Esophagus squamous epithelium (tissue), 5 donors: ENCODE results near the gene OR52E4. TPM values are rescaled to one million over a fixed set of nuclear protein-coding genes. Genes with fewer than 3 reads are reported as not detected.

ENCODE experiments used
- DNase-seq: peaks from one replicate; lab custom pipeline; 2025; lab: John Stamatoyannopoulos, UW
- H3K27ac ChIP-seq, 4 donors: fragments of 200-600 bp; sonication (generic); one replicate each; pipeline ENCODE4 v1.5.1; 2016 to 2019; ENCODE audit warnings: mild to moderate bottlenecking in 1 of 4
- H3K27me3 ChIP-seq, 4 donors: fragments of 200-600 bp; sonication (generic); 1 replicate in 3 of 4; 2 replicates in 1 of 4; pipeline versions ENCODE4 v1.5.1 to v1.6.0; 2017 to 2021; ENCODE audit warnings: antibody characterized with exemption in 1 of 4
- H3K36me3 ChIP-seq, 3 donors: fragments of 200-600 bp; sonication (generic); one replicate each; pipeline ENCODE4 v1.5.1; 2016 to 2019
- H3K4me1 ChIP-seq, 3 donors: fragments of 200-600 bp; sonication (generic); one replicate each; pipeline ENCODE4 v1.5.1; 2017 to 2019
- H3K4me3 ChIP-seq, 4 donors: fragments of 200-600 bp; sonication (generic); 1 replicate in 3 of 4; 2 replicates in 1 of 4; pipeline ENCODE4 v1.5.1; 2016 to 2019; ENCODE audit warnings: mild to moderate bottlenecking in 2 of 4, moderate library complexity in 1 of 4
- H3K9me3 ChIP-seq, 3 donors: fragments of 200-600 bp; sonication (generic); one replicate each; pipeline ENCODE4 v1.5.1; 2016 to 2019
- CTCF ChIP-seq, 6 experiments: fragments of 450-650 bp in 4 of 6; fragments of 200-600 bp in 2 of 6; sonication (generic) in 2 of 6; IDR thresholded peaks; one replicate each; pipeline ENCODE4 v1.5.1; 2016 to 2019; ENCODE audit warnings: antibody characterized with exemption in 6 of 6, mild to moderate bottlenecking in 4 of 6, moderate library complexity in 4 of 6
- POLR2A ChIP-seq, 4 donors: fragments of 450-650 bp; IDR thresholded peaks; one replicate each; pipeline ENCODE4 v1.6.1; 2017; ENCODE audit warnings: antibody characterized with exemption in 4 of 4, mild to moderate bottlenecking in 4 of 4, moderate library complexity in 3 of 4
- WGBS, 2 donors: methylation state at CpG; one replicate each; pipeline ENCODE4 v1.1.5; 2018; 5-methylcytosine and 5-hydroxymethylcytosine counted together
- intact Hi-C: fragments of 100-400 bp; cut with DNase I; formaldehyde crosslinking; loops from one replicate; pipeline ENCODE4 v1.15.0; 2022
- total RNA-seq, 4 donors: library from RNA; depleted of rRNA; stranded (reverse); fragments of >200 nt; gene quantifications; one replicate each; pipeline ENCODE4 v1.1.0, GENCODE V29; 2016
- donor health status: DM: yes; HTN: yes; CAD: no.

Gene OR52E4
- total RNA-seq, 4 donors from 2014 or later = not detected

- no peak for DNase-seq
- H3K27ac ChIP-seq = no peak overlapping the region
- WGBS, 2 donors = 28 to 43% methylated on average over 1 of the region's 1 CpG
- H3K36me3 ChIP-seq = no peaks in the 10 kb centered on the region
- intact Hi-C loops = no loop called here
- H3K4me3 ChIP-seq = no peak overlapping the region
- H3K9me3 ChIP-seq = no peaks in the 10 kb centered on the region
- TF ChIP-seq CTCF (IDR thresholded peaks at IDR 0.05) = no peak
- TF ChIP-seq POLR2A (IDR thresholded peaks at IDR 0.05) = no peak
- H3K27me3 ChIP-seq = no peaks in the 10 kb centered on the region
- H3K4me1 ChIP-seq = no peaks in the 10 kb centered on the region
Measured at GRCh38 chr11:5846701-5847100, 33.7 kb upstream of the OR52E4 start.

GRCh38 chr11:5847711-5848110, 32.7 kb upstream of the OR52E4 start:
- no peak for TF ChIP-seq POLR2A (IDR thresholded peaks at IDR 0.05)
- TF ChIP-seq CTCF (IDR thresholded peaks at IDR 0.05) = no peak
- H3K27me3 ChIP-seq = no peaks in the 10 kb centered on the region
- no peak overlapping the region for H3K4me3 ChIP-seq
- H3K4me1 ChIP-seq = no peaks in the 10 kb centered on the region
- H3K9me3 ChIP-seq = no peaks in the 10 kb centered on the region
- H3K36me3 ChIP-seq = no peaks in the 10 kb centered on the region
- intact Hi-C loops = no loop called here
- DNase-seq = no peak
- no peak overlapping the region for H3K27ac ChIP-seq

- no peak for DNase-seq
- 85 to 90% methylated on average over 1 of the region's 1 CpG for WGBS, 2 donors
- intact Hi-C loops = no loop called here
Measured at GRCh38 chr11:5851002-5851401, 29.4 kb upstream of the OR52E4 start.

GRCh38 chr11:5857590-5857989, 22.8 kb upstream of the OR52E4 start, which contains the start of gene OR52E8:
OR52E8 (minus strand) TSS chr11:5857690; CDS start chr11:5857690, 0 bp downstream.
- no peak for DNase-seq
- H3K9me3 ChIP-seq = no peaks in the 10 kb centered on the region
- no peaks in the 10 kb centered on the region for H3K4me1 ChIP-seq
- no peaks in the 10 kb centered on the region for H3K36me3 ChIP-seq
- no peak within 1 kb of the TSS for H3K27ac ChIP-seq
- TF ChIP-seq CTCF (IDR thresholded peaks at IDR 0.05) = no peak
- no peak for TF ChIP-seq POLR2A (IDR thresholded peaks at IDR 0.05)
- no peak within 1 kb of the TSS for H3K4me3 ChIP-seq
- H3K27me3 ChIP-seq = no peaks in the 10 kb centered on the region
- WGBS, 2 donors = 86 to 93% methylated on average over 3 of the region's 3 CpGs
- intact Hi-C loops = no loop called here

More at GRCh38 chr11:5851002-5851401, 29.4 kb upstream of the OR52E4 start:
- Histone ChIP-seq H3K27me3 (no peaks in the 10 kb centered on the region), H3K27ac (no peak overlapping the region), H3K4me1 (no peaks in the 10 kb centered on the region), H3K9me3 (no peaks in the 10 kb centered on the region), H3K4me3 (no peak overlapping the region), H3K36me3 (no peaks in the 10 kb centered on the region)
- TF ChIP-seq CTCF (IDR thresholded peaks at IDR 0.05) (no peak), POLR2A (IDR thresholded peaks at IDR 0.05) (no peak)

- no peak for DNase-seq
- no peak for TF ChIP-seq CTCF (IDR thresholded peaks at IDR 0.05)
- TF ChIP-seq POLR2A (IDR thresholded peaks at IDR 0.05) = no peak
- no peak overlapping the region for H3K27ac ChIP-seq
- H3K27me3 ChIP-seq = no peaks in the 10 kb centered on the region
- no peak overlapping the region for H3K4me3 ChIP-seq
- H3K9me3 ChIP-seq = no peaks in the 10 kb centered on the region
- intact Hi-C loops = no loop called here
- WGBS, 2 donors = 76 to 80% methylated on average over 2 of the region's 2 CpGs
- no peaks in the 10 kb centered on the region for H3K4me1 ChIP-seq
- H3K36me3 ChIP-seq = no peaks in the 10 kb centered on the region
Measured at GRCh38 chr11:5865826-5866225, 14.6 kb upstream of the OR52E4 start.
